Activated B cell treated with CpG ODN at 0.5 μM for 24 hours (primary cell): Measurements from ENCODE around the gene ANO10. TPM values are rescaled to one million over a fixed set of nuclear protein-coding genes. Genes with fewer than 3 reads are reported as not detected.

Source experiments
- ATAC-seq: fragments of 200-7000 bp; cut with Tn5 transposase; one replicate; pipeline ENCODE4 v1.10.0; 2021; ENCODE audit warnings: low read depth, mild to moderate bottlenecking, moderate library complexity
- CTCF ChIA-PET: fragments of 350-600 bp; sonication (Branson Sonifier 250); formaldehyde crosslinking; loops from one replicate; lab custom pipeline; 2021; ENCODE audit warnings: antibody characterized with exemption; lab: Charles Lee
- POLR2A ChIA-PET: fragments of 350-600 bp; sonication (Branson Sonifier 250); formaldehyde crosslinking; loops from one replicate; lab custom pipeline; 2021; ENCODE audit warnings: antibody characterized with exemption; lab: Charles Lee
- DNase-seq: peaks from one replicate; pipeline ENCODE4 v3.0.0; 2022
- H3K27ac Mint-ChIP-seq: one replicate; pipeline ENCODE4 v1.8.0; 2020; ENCODE audit warnings: mixed read lengths
- H3K27me3 Mint-ChIP-seq: one replicate; pipeline ENCODE4 v1.8.0; 2021; ENCODE audit warnings: mixed read lengths
- H3K36me3 Mint-ChIP-seq: one replicate; pipeline ENCODE4 v1.8.0; 2021; ENCODE audit warnings: low read depth, mixed read lengths
- H3K4me1 Mint-ChIP-seq: one replicate; pipeline ENCODE4 v1.8.0; 2021; ENCODE audit warnings: mixed read lengths
- H3K4me3 Mint-ChIP-seq: one replicate; pipeline ENCODE4 v1.8.0; 2020; ENCODE audit warnings: mild to moderate bottlenecking, mixed read lengths
- H3K9me3 Mint-ChIP-seq: one replicate; pipeline ENCODE4 v1.8.0; 2020; ENCODE audit warnings: mixed read lengths
- CTCF ChIP-seq: fragments of 200-600 bp; IDR thresholded peaks from one replicate; pipeline ENCODE4 v1.8.0; 2022; ENCODE audit warnings: antibody characterized with exemption, mild to moderate bottlenecking
- intact Hi-C: fragments of 100-400 bp; cut with micrococcal nuclease; formaldehyde crosslinking; loops from one replicate; pipeline ENCODE4 v1.15.1; 2024
- total RNA-seq: library from RNA; stranded (reverse); gene quantifications from 2 replicates; pipeline ENCODE4 v1.2.3, GENCODE V29; 2022

The ANO10 gene
- total RNA-seq, 1 donor from 2014 or later: 6.4 TPM

- Mint-ChIP-seq H3K27me3 (no peaks in the 10 kb centered on the region), H3K9me3 (peaks cover 53% of the 10 kb centered on the region), H3K27ac (no peak overlapping the region), H3K36me3 (peaks cover 67% of the 10 kb centered on the region), H3K4me1 (no peaks in the 10 kb centered on the region), H3K4me3 (no peak overlapping the region)
- ChIA-PET POLR2A (no interaction called here), CTCF (no interaction called here)
- no peak for DNase-seq
- no peak for TF ChIP-seq CTCF
- no peak for ATAC-seq
- intact Hi-C loops: no loop called here
These were observed 268.4 kb downstream of the ANO10 start for GRCh38 chr3:43353393-43353792.

- ChIA-PET POLR2A (no interaction called here), CTCF (no interaction called here)
- no peak overlapping the region for H3K27ac Mint-ChIP-seq
These were observed 272.1 kb downstream of the ANO10 start for GRCh38 chr3:43349716-43350115.

GRCh38 chr3:43348852-43349574 lies 272.8 kb downstream of the ANO10 start:
- intact Hi-C loops: no loop called here
- ChIA-PET CTCF (no interaction called here), POLR2A (no interaction called here)
- Mint-ChIP-seq H3K36me3 (peaks cover 92% of the 10 kb centered on the region), H3K27ac (no peak overlapping the region), H3K4me1 (no peaks in the 10 kb centered on the region), H3K4me3 (no peak overlapping the region), H3K27me3 (no peaks in the 10 kb centered on the region), H3K9me3 (peaks cover 22% of the 10 kb centered on the region)
- DNase-seq (no peak), ATAC-seq (no peak)
- TF ChIP-seq CTCF: no peak

More at GRCh38 chr3:43349716-43350115, 272.1 kb downstream of the ANO10 start:
- ATAC-seq (no peak), DNase-seq (no peak)
- Mint-ChIP-seq H3K4me3 (no peak overlapping the region), H3K36me3 (peaks cover 93% of the 10 kb centered on the region), H3K9me3 (peaks cover 29% of the 10 kb centered on the region), H3K27me3 (no peaks in the 10 kb centered on the region), H3K4me1 (no peaks in the 10 kb centered on the region)
- intact Hi-C loops: no loop called here
- no peak for TF ChIP-seq CTCF

- Mint-ChIP-seq H3K4me3 (no peak overlapping the region), H3K4me1 (no peaks in the 10 kb centered on the region), H3K36me3 (peaks cover 93% of the 10 kb centered on the region), H3K27me3 (no peaks in the 10 kb centered on the region), H3K9me3 (peaks cover 18% of the 10 kb centered on the region), H3K27ac (no peak overlapping the region)
- ATAC-seq (no peak), DNase-seq (no peak)
- TF ChIP-seq CTCF: no peak
- CTCF ChIA-PET: no interaction called here
- POLR2A ChIA-PET: no interaction called here
- intact Hi-C loops: no loop called here
These were observed 273.5 kb downstream of the ANO10 start for GRCh38 chr3:43348350-43348749.

- POLR2A ChIA-PET: no interaction called here
- no peak overlapping the region for H3K27ac Mint-ChIP-seq
- no peaks in the 10 kb centered on the region for H3K27me3 Mint-ChIP-seq
- no peak overlapping the region for H3K4me3 Mint-ChIP-seq
- H3K4me1 Mint-ChIP-seq: no peaks in the 10 kb centered on the region
- intact Hi-C loops: no loop called here
- no peak for TF ChIP-seq CTCF
- no peak for DNase-seq
- no peak for ATAC-seq
- CTCF ChIA-PET: no interaction called here
- H3K36me3 Mint-ChIP-seq: peaks cover 94% of the 10 kb centered on the region
- H3K9me3 Mint-ChIP-seq: peaks cover 15% of the 10 kb centered on the region
These were observed 274.0 kb downstream of the ANO10 start for GRCh38 chr3:43347774-43348173.
